Measurements from ENCODE around the gene DEDD2. TPM values are rescaled to one million over a fixed set of nuclear protein-coding genes. Genes with fewer than 3 reads are reported as not detected.

The DEDD2 gene
- total RNA-seq, 1 donor from 2014 or later = 25.3 TPM

GRCh38 chr19:42200116-42200715, 17.3 kb downstream of the DEDD2 start:
- H3K9me3 ChIP-seq = no peaks in the 10 kb centered on the region
- no peak overlapping the region for H3K4me3 ChIP-seq
- TF ChIP-seq CTCF (IDR thresholded peaks at IDR 0.05) (no peak), POLR2AphosphoS5 (IDR thresholded peaks at IDR 0.05; ENCODE audit: insufficient read depth in 1 of 2, low read depth in 1 of 2) (no peak), POLR2A (IDR thresholded peaks at IDR 0.05) (no peak)
- no peak for DNase-seq (ENCODE audit: extremely low spot score in 2 of 2)
- H3K27me3 ChIP-seq = no peaks in the 10 kb centered on the region
- H3K27ac ChIP-seq = peak overlapping the region; percentile 20
- H3K4me1 ChIP-seq = peaks cover 37% of the 10 kb centered on the region
- intact Hi-C loops (cut with DNase I) = no loop called here
- peaks cover 0 to 62% of the 10 kb centered on the region in 2 donors for H3K36me3 ChIP-seq

- Histone ChIP-seq H3K4me1 (peaks cover 37% of the 10 kb centered on the region), H3K4me3 (no peak overlapping the region), H3K9me3 (no peaks in the 10 kb centered on the region), H3K27ac (peak overlapping the region; percentile 20), H3K36me3 (peaks cover 0 to 58% of the 10 kb centered on the region in 2 donors), H3K27me3 (no peaks in the 10 kb centered on the region)
- no peak for DNase-seq (ENCODE audit: extremely low spot score in 2 of 2)
- intact Hi-C loops (cut with DNase I) = no loop called here
- no peak for TF ChIP-seq POLR2A (IDR thresholded peaks at IDR 0.05)
- peak in 1 of 2 donors; percentile 18 for TF ChIP-seq POLR2AphosphoS5 (IDR thresholded peaks at IDR 0.05; ENCODE audit: insufficient read depth in 1 of 2, low read depth in 1 of 2)
- TF ChIP-seq CTCF (IDR thresholded peaks at IDR 0.05) = no peak
These were observed 17.9 kb downstream of the DEDD2 start for GRCh38 chr19:42199440-42200115.

GRCh38 chr19:42198676-42199439, 18.6 kb downstream of the DEDD2 start:
- H3K27ac ChIP-seq = peak overlapping the region; percentile 20
- intact Hi-C loops (cut with DNase I) = no loop called here

GRCh38 chr19:42197375-42197817, 20.1 kb downstream of the DEDD2 start:
- DNase-seq (ENCODE audit: extremely low spot score in 2 of 2) = no peak
- no peaks in the 10 kb centered on the region for H3K27me3 ChIP-seq
- H3K4me3 ChIP-seq = no peak overlapping the region
- H3K9me3 ChIP-seq = no peaks in the 10 kb centered on the region
- peaks cover 35% of the 10 kb centered on the region for H3K4me1 ChIP-seq
- TF ChIP-seq CTCF (IDR thresholded peaks at IDR 0.05) = no peak
- no peak for TF ChIP-seq POLR2A (IDR thresholded peaks at IDR 0.05)
- no peak for TF ChIP-seq POLR2AphosphoS5 (IDR thresholded peaks at IDR 0.05; ENCODE audit: insufficient read depth in 1 of 2, low read depth in 1 of 2)
- H3K36me3 ChIP-seq = peaks cover 0 to 40% of the 10 kb centered on the region in 2 donors
- H3K27ac ChIP-seq = no peak overlapping the region
- intact Hi-C loops (cut with DNase I) = no loop called here

More at GRCh38 chr19:42198676-42199439, 18.6 kb downstream of the DEDD2 start:
- Histone ChIP-seq H3K9me3 (no peaks in the 10 kb centered on the region), H3K27me3 (no peaks in the 10 kb centered on the region), H3K4me3 (no peak overlapping the region), H3K4me1 (peaks cover 37% of the 10 kb centered on the region), H3K36me3 (peaks cover 0 to 51% of the 10 kb centered on the region in 2 donors)
- no peak for DNase-seq (ENCODE audit: extremely low spot score in 2 of 2)
- TF ChIP-seq POLR2AphosphoS5 (IDR thresholded peaks at IDR 0.05; ENCODE audit: insufficient read depth in 1 of 2, low read depth in 1 of 2) (no peak), CTCF (IDR thresholded peaks at IDR 0.05) (no peak), POLR2A (IDR thresholded peaks at IDR 0.05) (no peak)
